Loucy (cell line): ENCODE data around the gene USP53.

Source experiments
- EZH2phosphoT487 ChIP-seq: fragments of 200-600 bp; IDR thresholded peaks from 2 replicates; pipeline ENCODE4 v1.6.1; 2018; ENCODE audit warnings: antibody characterized with exemption, mild to moderate bottlenecking, moderate library complexity, borderline replicate concordance
- TF ChIP-seq, protein P1 (sequence below): fragments of 200-600 bp; sonication (generic); conservative IDR thresholded peaks from 2 replicates; pipeline ENCODE4 v1.5.1; 2014; ENCODE audit warnings: mild to moderate bottlenecking, antibody characterized with exemption, low read length

DNA sequence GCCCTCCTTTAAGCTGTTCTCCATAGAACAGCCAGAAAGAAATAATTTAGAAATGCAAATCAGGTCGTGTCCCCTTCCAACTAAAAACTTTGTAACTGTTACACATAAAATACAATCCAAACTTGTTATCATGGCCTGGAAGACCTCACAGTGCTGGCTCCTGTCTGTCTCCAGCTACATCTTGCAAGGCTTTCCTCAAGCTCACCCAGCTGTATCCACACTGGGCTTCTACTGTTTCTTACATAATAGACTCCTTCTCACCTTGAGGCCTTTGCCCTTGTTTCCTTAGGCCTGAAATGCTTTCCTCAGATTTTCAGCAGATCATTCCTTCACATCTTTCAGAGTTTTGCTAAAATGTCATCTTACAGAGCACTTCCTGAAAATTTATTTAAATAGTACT, 33.5 kb upstream of the USP53 start:
- TF ChIP-seq, protein P1, sequence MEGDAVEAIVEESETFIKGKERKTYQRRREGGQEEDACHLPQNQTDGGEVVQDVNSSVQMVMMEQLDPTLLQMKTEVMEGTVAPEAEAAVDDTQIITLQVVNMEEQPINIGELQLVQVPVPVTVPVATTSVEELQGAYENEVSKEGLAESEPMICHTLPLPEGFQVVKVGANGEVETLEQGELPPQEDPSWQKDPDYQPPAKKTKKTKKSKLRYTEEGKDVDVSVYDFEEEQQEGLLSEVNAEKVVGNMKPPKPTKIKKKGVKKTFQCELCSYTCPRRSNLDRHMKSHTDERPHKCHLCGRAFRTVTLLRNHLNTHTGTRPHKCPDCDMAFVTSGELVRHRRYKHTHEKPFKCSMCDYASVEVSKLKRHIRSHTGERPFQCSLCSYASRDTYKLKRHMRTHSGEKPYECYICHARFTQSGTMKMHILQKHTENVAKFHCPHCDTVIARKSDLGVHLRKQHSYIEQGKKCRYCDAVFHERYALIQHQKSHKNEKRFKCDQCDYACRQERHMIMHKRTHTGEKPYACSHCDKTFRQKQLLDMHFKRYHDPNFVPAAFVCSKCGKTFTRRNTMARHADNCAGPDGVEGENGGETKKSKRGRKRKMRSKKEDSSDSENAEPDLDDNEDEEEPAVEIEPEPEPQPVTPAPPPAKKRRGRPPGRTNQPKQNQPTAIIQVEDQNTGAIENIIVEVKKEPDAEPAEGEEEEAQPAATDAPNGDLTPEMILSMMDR = no peak
- TF ChIP-seq EZH2phosphoT487 = no peak
